ENCODE results near the gene TRAF3. TPM values are rescaled to one million over a fixed set of nuclear protein-coding genes. Genes with fewer than 3 reads are reported as not detected.

The TRAF3 gene
- total RNA-seq, 2 experiments from 2014 or later = 39.1 to 40.2 TPM

- Mint-ChIP-seq H3K4me1 (ENCODE audit: low read depth) (peaks cover 13% of the 10 kb centered on the region), H3K36me3 (ENCODE audit: low read depth) (peaks cover 23% of the 10 kb centered on the region), H3K27ac (no peak overlapping the region), H3K4me3 (no peak overlapping the region), H3K9me3 (no peaks in the 10 kb centered on the region), H3K27me3 (no peaks in the 10 kb centered on the region)
- ChIA-PET POLR2A (interaction anchor here (1.2 kb wide), 1 partner anchor 10 kb away, joined by 3 read pairs; no protein-coding TSS in a partner anchor), CTCF (no interaction called here)
- no peak for ATAC-seq
- intact Hi-C loops (cut with micrococcal nuclease) = no loop called here
- DNase-seq = no peak
- TF ChIP-seq CTCF (IDR thresholded peaks at IDR 0.05) = no peak
Observed at GRCh38 chr14:102905116-102906108, 128.2 kb downstream of the TRAF3 start.

- peaks cover 1% of the 10 kb centered on the region for H3K4me1 Mint-ChIP-seq (ENCODE audit: low read depth)
- H3K27me3 Mint-ChIP-seq = no peaks in the 10 kb centered on the region
- no peaks in the 10 kb centered on the region for H3K9me3 Mint-ChIP-seq
- DNase-seq (no peak), ATAC-seq (no peak)
- ChIA-PET POLR2A (no interaction called here), CTCF (no interaction called here)
- intact Hi-C loops (cut with micrococcal nuclease) = no loop called here
- no peak overlapping the region for H3K27ac Mint-ChIP-seq
- no peak overlapping the region for H3K4me3 Mint-ChIP-seq
- H3K36me3 Mint-ChIP-seq (ENCODE audit: low read depth) = peaks cover 13% of the 10 kb centered on the region
- no peak for TF ChIP-seq CTCF (IDR thresholded peaks at IDR 0.05)
Observed at GRCh38 chr14:102906616-102907302, 129.5 kb downstream of the TRAF3 start.

- H3K27ac Mint-ChIP-seq = no peak overlapping the region
- intact Hi-C loops (cut with micrococcal nuclease) = no loop called here
- peaks cover 13% of the 10 kb centered on the region for H3K36me3 Mint-ChIP-seq (ENCODE audit: low read depth)
- CTCF ChIA-PET = no interaction called here
- no peak for DNase-seq
- H3K27me3 Mint-ChIP-seq = no peaks in the 10 kb centered on the region
- ATAC-seq = no peak
- H3K4me3 Mint-ChIP-seq = no peak overlapping the region
- no peaks in the 10 kb centered on the region for H3K4me1 Mint-ChIP-seq (ENCODE audit: low read depth)
- no peaks in the 10 kb centered on the region for H3K9me3 Mint-ChIP-seq
- no peak for TF ChIP-seq CTCF (IDR thresholded peaks at IDR 0.05)
- POLR2A ChIA-PET = no interaction called here
Observed at GRCh38 chr14:102907303-102907844, 130.1 kb downstream of the TRAF3 start.

GRCh38 chr14:102907980-102908730, 130.9 kb downstream of the TRAF3 start:
- no peaks in the 10 kb centered on the region for H3K27me3 Mint-ChIP-seq
- ATAC-seq (no peak), DNase-seq (no peak)
- intact Hi-C loops (cut with micrococcal nuclease) = no loop called here
- H3K9me3 Mint-ChIP-seq = no peaks in the 10 kb centered on the region
- H3K27ac Mint-ChIP-seq = no peak overlapping the region
- H3K4me1 Mint-ChIP-seq (ENCODE audit: low read depth) = no peaks in the 10 kb centered on the region
- CTCF ChIA-PET = no interaction called here
- TF ChIP-seq CTCF (IDR thresholded peaks at IDR 0.05) = no peak
- POLR2A ChIA-PET = no interaction called here
- H3K36me3 Mint-ChIP-seq (ENCODE audit: low read depth) = peaks cover 9% of the 10 kb centered on the region
- no peak overlapping the region for H3K4me3 Mint-ChIP-seq
